GM19328 (cell line): ENCODE data around the gene TTC23.

ENCODE experiments used
- ATAC-seq: cut with Tn5 transposase; IDR thresholded peaks from one replicate; pipeline ENCODE4 v1.9.1; 2021; ENCODE audit warnings: mild to moderate bottlenecking, moderate library complexity; ENCODE audit not compliant: unreplicated experiment

The TTC23 gene

GRCh38 chr15:99165956-99166689, 83.3 kb downstream of the TTC23 start:
- no peak for ATAC-seq

GRCh38 chr15:99165020-99165790, 84.2 kb downstream of the TTC23 start:
- ATAC-seq = no peak

- no peak for ATAC-seq
Observed at GRCh38 chr15:99164119-99164518, 85.3 kb downstream of the TTC23 start.

GRCh38 chr15:99163271-99164062, 85.9 kb downstream of the TTC23 start:
- ATAC-seq = no peak

- ATAC-seq = no peak
Observed at GRCh38 chr15:99158626-99159412, 90.6 kb downstream of the TTC23 start.

- no peak for ATAC-seq
Observed at GRCh38 chr15:99157456-99157855, 91.9 kb downstream of the TTC23 start.

GRCh38 chr15:99155961-99156443, 93.4 kb downstream of the TTC23 start:
- no peak for ATAC-seq

- no peak for ATAC-seq
Observed at GRCh38 chr15:99154271-99154670, 95.1 kb downstream of the TTC23 start.

- ATAC-seq = no peak
Observed at GRCh38 chr15:99153026-99153535, 96.3 kb downstream of the TTC23 start.

GRCh38 chr15:99151156-99151555, 98.2 kb downstream of the TTC23 start:
- no peak for ATAC-seq

GRCh38 chr15:99149366-99149765, 100.0 kb downstream of the TTC23 start:
- no peak for ATAC-seq

GRCh38 chr15:99148851-99149276, 100.5 kb downstream of the TTC23 start:
- ATAC-seq = no peak

GRCh38 chr15:99146661-99147060, 102.7 kb downstream of the TTC23 start:
- ATAC-seq = no peak

- ATAC-seq = no peak
Observed at GRCh38 chr15:99145778-99146177, 103.6 kb downstream of the TTC23 start.

- no peak for ATAC-seq
Observed at GRCh38 chr15:99145005-99145404, 104.4 kb downstream of the TTC23 start.

GRCh38 chr15:99143655-99144610, 105.4 kb downstream of the TTC23 start:
- no peak for ATAC-seq

GRCh38 chr15:99143242-99143641, 106.1 kb downstream of the TTC23 start:
- no peak for ATAC-seq

GRCh38 chr15:99142562-99142961, 106.8 kb downstream of the TTC23 start:
- no peak for ATAC-seq

GRCh38 chr15:99141943-99142342, 107.4 kb downstream of the TTC23 start:
- ATAC-seq = no peak
